ENCODE data around the gene DRD3.

- TF ChIP-seq CTCF (IDR thresholded peaks at IDR 0.05): no peak
- TF ChIP-seq POLR2A (IDR thresholded peaks at IDR 0.05): no peak
Observed at GRCh38 chr3:114092151-114093015, 86.5 kb downstream of the DRD3 start.

All from adrenal gland (tissue), 5 donors.